ENCODE data around the gene SPNS1.
A peak's percentile ranks its signal among the peaks of the same experiment; 100 is the strongest.

SPNS1 gene

DNA sequence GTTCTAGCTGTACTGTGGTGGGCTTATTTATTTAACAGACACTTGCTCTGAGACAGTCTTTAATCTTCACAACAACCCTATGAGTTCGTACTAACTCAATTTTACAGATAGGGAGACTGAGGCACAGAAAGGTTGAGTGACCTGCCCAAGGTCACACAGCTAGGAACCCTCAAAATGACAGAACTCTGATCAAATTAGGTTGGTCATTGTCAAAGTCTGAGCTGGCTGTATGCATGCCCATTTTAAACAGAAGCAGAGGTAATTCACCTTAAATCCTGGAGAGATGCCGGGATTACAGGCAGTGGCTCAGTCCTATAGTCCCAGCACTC is 35.2 kb downstream of the SPNS1 start:
- H3K4me3 ChIP-seq (ENCODE audit: low read depth, low read length), result no peak overlapping the region
- TF ChIP-seq, protein P1, sequence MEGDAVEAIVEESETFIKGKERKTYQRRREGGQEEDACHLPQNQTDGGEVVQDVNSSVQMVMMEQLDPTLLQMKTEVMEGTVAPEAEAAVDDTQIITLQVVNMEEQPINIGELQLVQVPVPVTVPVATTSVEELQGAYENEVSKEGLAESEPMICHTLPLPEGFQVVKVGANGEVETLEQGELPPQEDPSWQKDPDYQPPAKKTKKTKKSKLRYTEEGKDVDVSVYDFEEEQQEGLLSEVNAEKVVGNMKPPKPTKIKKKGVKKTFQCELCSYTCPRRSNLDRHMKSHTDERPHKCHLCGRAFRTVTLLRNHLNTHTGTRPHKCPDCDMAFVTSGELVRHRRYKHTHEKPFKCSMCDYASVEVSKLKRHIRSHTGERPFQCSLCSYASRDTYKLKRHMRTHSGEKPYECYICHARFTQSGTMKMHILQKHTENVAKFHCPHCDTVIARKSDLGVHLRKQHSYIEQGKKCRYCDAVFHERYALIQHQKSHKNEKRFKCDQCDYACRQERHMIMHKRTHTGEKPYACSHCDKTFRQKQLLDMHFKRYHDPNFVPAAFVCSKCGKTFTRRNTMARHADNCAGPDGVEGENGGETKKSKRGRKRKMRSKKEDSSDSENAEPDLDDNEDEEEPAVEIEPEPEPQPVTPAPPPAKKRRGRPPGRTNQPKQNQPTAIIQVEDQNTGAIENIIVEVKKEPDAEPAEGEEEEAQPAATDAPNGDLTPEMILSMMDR (IDR thresholded peaks at IDR 0.05; ENCODE audit: low read depth, low read length), result no peak
- TF ChIP-seq, protein P2, sequence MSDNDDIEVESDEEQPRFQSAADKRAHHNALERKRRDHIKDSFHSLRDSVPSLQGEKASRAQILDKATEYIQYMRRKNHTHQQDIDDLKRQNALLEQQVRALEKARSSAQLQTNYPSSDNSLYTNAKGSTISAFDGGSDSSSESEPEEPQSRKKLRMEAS (IDR thresholded peaks at IDR 0.05; ENCODE audit: low read depth, low read length), result no peak
- TF ChIP-seq MYC (IDR thresholded peaks at IDR 0.05; ENCODE audit: low read depth, low read length) (no peak), POLR2A (IDR thresholded peaks at IDR 0.05; ENCODE audit: extremely low read depth, insufficient read length) (no peak)
- DNase-seq (ENCODE audit: low read depth), result no peak

DNA sequence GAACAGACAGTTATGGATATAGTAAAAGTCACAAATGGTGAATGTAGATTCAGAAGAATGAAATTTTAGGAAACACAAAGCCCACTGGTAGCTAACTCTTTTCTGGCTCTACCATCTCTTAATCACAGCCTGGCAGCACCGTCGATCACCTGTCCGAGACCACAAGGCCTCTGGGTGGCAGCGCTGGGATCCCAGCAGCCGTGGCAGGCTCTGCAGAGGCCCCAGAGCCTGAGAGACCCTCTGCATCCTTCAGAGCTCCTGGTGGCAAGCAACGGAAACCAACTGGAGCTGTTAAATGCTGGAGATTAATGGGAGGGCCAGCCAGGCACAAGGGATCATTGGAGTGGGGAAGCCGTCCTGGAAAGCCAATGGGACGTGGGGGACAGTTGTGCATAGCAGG is 36.5 kb downstream of the SPNS1 start:
- TF ChIP-seq, protein P1 (IDR thresholded peaks at IDR 0.05; ENCODE audit: low read depth, low read length), result peak; percentile 41
- TF ChIP-seq MYC (IDR thresholded peaks at IDR 0.05; ENCODE audit: low read depth, low read length), result no peak
- no peak overlapping the region for H3K4me3 ChIP-seq (ENCODE audit: low read depth, low read length)
- peak; percentile 53 for DNase-seq (ENCODE audit: low read depth)

DNA sequence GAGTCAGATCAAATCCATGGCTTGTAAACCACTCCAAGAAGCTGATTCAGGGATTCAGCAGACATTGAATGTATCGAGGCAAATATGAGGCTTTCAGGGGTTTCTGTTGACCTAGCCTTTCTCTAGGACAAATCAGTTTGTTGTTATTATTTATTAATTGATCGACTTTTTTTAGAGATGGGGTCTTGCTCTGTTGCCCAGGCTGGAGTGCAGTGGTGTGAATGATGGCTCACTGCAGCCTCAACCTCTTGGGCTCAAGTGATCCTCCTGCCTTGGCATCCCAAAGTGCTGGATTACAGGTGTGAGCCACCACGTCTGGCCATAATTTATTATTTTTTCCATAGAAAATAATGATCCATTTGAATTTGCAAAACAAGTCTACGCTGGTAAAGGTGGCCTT is 37.3 kb downstream of the SPNS1 start:
- no peak overlapping the region for H3K4me3 ChIP-seq (ENCODE audit: low read depth, low read length)
- DNase-seq (ENCODE audit: low read depth), result no peak
- TF ChIP-seq MYC (IDR thresholded peaks at IDR 0.05; ENCODE audit: low read depth, low read length), result no peak
- TF ChIP-seq, protein P1 (IDR thresholded peaks at IDR 0.05; ENCODE audit: low read depth, low read length), result no peak

DNA sequence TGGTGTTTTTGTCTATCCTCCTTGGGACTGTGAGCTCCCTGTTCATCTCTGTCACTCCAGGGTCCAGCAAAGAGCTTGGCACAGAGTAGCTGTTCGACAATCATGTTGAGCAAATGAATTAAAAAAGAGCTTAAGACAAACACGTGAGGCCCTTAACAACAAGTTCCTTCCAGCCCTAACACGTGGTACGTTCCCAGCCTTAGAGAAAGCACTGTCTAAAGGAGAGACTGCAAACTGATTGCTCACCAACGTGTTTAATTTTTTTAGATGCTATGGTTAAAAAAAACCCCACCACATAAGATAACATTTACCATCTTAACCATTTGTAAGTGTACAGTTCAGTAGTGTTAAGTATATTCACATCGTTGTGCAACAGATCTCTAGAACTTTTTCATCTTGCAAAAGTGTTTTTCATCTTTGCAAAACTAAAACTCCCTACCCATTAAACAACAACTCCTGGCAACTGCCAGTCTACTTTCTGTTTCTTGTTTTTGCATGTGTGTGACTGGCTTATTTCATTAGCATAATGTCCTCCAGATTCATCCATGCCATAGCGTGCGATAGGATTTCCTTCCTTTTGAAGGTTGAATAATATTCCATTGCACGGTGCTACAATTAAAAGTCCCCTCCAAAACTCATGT is 38.5 kb downstream of the SPNS1 start:
- TF ChIP-seq, protein P2 (IDR thresholded peaks at IDR 0.05; ENCODE audit: low read depth, low read length), result peak; percentile 38; the same call in 1 of the 2 replicates
- no peak for TF ChIP-seq MYC (IDR thresholded peaks at IDR 0.05; ENCODE audit: low read depth, low read length)
- DNase-seq (ENCODE audit: low read depth), result no peak
- H3K4me3 ChIP-seq (ENCODE audit: low read depth, low read length), result no peak overlapping the region

DNA sequence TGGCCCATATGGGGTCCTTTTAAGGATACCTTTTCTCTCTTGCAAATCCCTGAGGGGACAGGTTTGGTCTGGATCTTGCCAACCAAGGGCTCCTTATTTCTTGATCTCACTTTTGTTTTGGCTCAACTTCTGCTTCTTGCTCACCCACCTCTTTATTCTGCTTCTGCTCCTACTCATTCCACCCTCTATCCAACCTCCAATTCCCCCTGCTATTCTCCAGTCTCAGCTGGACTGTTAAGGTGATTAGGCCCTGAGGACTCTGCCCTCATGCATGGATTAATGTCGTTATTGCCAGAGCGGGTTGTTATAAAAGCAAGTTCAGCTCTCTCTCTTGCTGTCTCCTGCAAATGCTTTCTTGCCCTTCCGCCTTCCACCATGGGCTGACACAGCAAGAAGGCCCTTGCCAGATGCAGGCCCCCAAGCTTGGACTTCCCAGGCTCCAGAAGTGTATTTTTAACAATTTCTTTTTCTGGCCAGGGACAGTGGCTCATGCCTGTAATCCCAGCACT is 40.0 kb downstream of the SPNS1 start:
- TF ChIP-seq POLR2A (IDR thresholded peaks at IDR 0.05; ENCODE audit: extremely low read depth, insufficient read length) (no peak), MYC (IDR thresholded peaks at IDR 0.05; ENCODE audit: low read depth, low read length) (no peak)
- TF ChIP-seq, protein P1 (IDR thresholded peaks at IDR 0.05; ENCODE audit: low read depth, low read length), result no peak
- TF ChIP-seq, protein P2 (IDR thresholded peaks at IDR 0.05; ENCODE audit: low read depth, low read length), result no peak
- no peak for DNase-seq (ENCODE audit: low read depth)
- H3K4me3 ChIP-seq (ENCODE audit: low read depth, low read length), result no peak overlapping the region

DNA sequence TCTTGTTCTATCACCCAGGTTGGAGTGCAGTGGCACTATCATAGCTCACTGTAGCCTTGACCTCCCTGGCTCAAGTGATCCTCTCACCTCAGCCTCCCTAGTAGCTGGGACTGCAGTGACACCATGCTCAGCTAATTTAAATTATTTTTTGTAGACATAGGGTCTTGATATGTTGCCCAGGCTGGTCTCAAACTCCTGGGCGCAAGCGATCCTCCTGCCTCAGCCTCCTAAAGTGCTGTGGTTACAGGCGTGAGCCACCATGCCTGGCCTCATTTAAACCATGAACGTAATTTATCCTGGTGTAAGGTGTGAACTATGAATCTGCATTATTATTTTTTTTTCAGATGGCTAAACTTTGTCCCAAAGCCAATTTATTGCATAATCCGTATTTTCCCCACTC is 47.6 kb downstream of the SPNS1 start:
- DNase-seq (ENCODE audit: low read depth), result no peak
- TF ChIP-seq, protein P2 (IDR thresholded peaks at IDR 0.05; ENCODE audit: low read depth, low read length), result no peak
- TF ChIP-seq POLR2A (IDR thresholded peaks at IDR 0.05; ENCODE audit: extremely low read depth, insufficient read length) (no peak), MYC (IDR thresholded peaks at IDR 0.05; ENCODE audit: low read depth, low read length) (no peak)
- TF ChIP-seq, protein P1 (IDR thresholded peaks at IDR 0.05; ENCODE audit: low read depth, low read length), result no peak
- H3K4me3 ChIP-seq (ENCODE audit: low read depth, low read length), result no peak overlapping the region
